AG09319 (cell line): ENCODE data around the gene SH3TC2.

ENCODE experiments used
- DNase-seq: peaks from one replicate; pipeline ENCODE4 v3.0.0-alpha.2; 2010; ENCODE audit warnings: low read depth; ENCODE audit errors: extremely low read depth
- TF ChIP-seq, protein P1 (sequence below): IDR thresholded peaks from 2 replicates; pipeline ENCODE4 v1.5.1; 2011; ENCODE audit warnings: low read depth, mild to moderate bottlenecking, inconsistent platforms, low read length, moderate library complexity

Gene SH3TC2

DNA sequence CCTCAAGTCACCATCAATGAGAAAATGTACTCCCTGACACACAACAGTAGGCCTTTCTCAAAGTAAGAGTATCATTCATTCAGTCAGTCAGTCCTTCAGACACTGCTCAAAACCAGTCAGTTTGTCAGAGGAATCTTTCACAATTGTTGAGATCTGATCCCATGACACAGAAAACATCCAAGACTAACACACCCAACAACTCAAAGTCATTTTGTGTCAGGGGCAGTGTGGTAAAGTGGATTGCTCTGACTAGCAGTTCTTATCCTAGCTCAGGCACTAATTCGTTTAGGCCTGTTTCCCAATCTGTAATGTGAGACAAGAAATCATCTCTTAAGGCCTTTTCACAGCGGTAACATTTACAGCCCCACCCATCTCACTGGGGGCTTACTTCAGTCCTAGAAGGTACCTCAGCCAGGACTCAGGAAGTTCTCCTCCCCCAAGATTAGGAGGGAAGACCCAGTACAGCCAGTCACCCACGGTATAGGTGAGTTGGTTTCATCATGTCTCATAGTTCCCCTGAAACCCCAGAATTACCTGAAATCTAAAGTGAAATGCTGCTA lies 31.9 kb downstream of the SH3TC2 start:
- DNase-seq = no peak
- TF ChIP-seq, protein P1, sequence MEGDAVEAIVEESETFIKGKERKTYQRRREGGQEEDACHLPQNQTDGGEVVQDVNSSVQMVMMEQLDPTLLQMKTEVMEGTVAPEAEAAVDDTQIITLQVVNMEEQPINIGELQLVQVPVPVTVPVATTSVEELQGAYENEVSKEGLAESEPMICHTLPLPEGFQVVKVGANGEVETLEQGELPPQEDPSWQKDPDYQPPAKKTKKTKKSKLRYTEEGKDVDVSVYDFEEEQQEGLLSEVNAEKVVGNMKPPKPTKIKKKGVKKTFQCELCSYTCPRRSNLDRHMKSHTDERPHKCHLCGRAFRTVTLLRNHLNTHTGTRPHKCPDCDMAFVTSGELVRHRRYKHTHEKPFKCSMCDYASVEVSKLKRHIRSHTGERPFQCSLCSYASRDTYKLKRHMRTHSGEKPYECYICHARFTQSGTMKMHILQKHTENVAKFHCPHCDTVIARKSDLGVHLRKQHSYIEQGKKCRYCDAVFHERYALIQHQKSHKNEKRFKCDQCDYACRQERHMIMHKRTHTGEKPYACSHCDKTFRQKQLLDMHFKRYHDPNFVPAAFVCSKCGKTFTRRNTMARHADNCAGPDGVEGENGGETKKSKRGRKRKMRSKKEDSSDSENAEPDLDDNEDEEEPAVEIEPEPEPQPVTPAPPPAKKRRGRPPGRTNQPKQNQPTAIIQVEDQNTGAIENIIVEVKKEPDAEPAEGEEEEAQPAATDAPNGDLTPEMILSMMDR = no peak

DNA sequence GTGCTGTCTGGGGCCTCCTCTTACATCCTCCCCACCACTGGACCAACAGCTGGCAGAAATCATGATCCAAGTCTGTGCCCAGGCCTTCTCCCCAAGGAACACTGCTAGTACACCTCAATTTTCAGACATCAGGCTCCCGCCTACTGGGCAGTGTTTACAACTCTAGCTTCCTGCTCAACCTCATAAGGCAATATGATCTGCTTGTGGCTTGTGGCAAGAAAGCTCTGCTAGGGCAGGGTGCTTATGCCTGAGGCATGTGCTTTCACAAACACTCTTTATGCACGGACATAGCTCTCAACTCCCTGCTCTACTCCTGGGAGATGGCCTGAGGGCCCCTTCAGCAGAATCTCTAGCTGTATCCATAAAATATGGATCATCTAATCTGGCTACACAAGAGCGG lies 32.5 kb downstream of the SH3TC2 start:
- TF ChIP-seq, protein P1 = no peak
- peak; percentile 61 for DNase-seq

DNA sequence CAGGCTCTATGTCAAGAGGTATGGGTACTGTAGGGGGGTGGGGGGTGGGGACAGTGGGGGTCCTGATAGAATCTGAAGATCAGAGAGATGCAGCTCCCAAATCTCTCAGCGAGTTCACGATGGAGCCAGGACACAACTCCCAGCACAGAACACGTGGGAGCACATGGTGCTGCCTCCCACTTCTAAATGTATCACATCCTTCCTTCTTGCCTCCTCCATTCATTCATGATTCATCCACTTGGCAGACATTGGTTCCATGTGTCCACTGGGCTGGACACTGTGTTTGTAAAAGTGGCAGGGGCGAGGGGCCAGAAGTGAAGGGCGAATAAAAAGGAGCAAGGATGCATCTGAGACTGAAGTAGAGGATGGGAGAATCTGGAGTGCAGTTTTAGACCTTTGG lies 33.9 kb downstream of the SH3TC2 start:
- TF ChIP-seq, protein P1 = no peak
- no peak for DNase-seq

DNA sequence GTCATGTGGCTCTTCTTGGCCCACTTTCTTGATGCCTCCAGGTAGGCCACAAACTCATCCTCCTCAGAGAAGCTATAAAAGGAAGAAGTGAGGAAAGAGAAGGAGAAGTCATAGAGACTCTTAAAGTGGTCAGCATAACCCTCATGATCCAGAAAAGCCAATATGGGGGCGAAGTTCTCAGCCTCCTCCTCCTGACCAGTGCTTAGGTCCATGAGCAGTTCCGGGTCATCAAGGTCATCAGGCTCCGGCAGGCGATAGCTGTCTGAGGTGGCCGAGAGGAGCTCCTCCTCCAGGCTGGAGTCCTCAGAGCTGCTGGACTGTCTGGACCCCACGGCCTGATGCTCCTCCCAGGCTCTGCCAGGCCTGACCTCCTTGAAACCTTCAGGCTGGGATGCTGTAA lies 34.7 kb downstream of the SH3TC2 start:
- TF ChIP-seq, protein P1 = no peak
- DNase-seq = no peak

- no peak for DNase-seq
- TF ChIP-seq, protein P1 = no peak
Observed at GRCh38 chr5:149027636-149028035, 35.2 kb downstream of the SH3TC2 start.

GRCh38 chr5:149024943-149025342 lies 37.9 kb downstream of the SH3TC2 start:
- DNase-seq = no peak
- TF ChIP-seq, protein P1 = no peak

GRCh38 chr5:149024477-149024876 lies 38.4 kb downstream of the SH3TC2 start:
- DNase-seq = no peak
- TF ChIP-seq, protein P1 = no peak
